GM12878 (cell line): ENCODE results near the gene TM9SF4. TPM values are rescaled to one million over a fixed set of nuclear protein-coding genes. Genes with fewer than 3 reads are reported as not detected.

Experiments
- ATAC-seq: fragments of 200-7000 bp; cut with Tn5 transposase; 3 replicates; pipeline ENCODE4 v1.9.1; 2020; ENCODE audit warnings: mild to moderate bottlenecking, moderate library complexity
- BruUV-seq: library from RNA; stranded (reverse); fragments of 400-500 nt; replicated peaks from 2 replicates; lab custom pipeline; 2021; lab: Mats Ljungman, UMichigan
- CTCF ChIA-PET: fragments of 300-600 bp; sonication (Branson Sonifier 250); formaldehyde crosslinking; extraction: SDS; loops from one replicate; lab custom pipeline; 2021; ENCODE audit warnings: inconsistent platforms; lab: Yijun Ruan, JAX
- POLR2A ChIA-PET: fragments of 350-600 bp; formaldehyde crosslinking; extraction: SDS; loops from one replicate; lab custom pipeline; 2021; ENCODE audit warnings: inconsistent platforms; lab: Charles Lee
- RAD21 ChIA-PET: fragments of 300-600 bp; sonication (Branson Sonifier 250); formaldehyde crosslinking; loops from one replicate; lab custom pipeline; 2023; ENCODE audit warnings: antibody characterized with exemption; ENCODE audit not compliant: unreplicated experiment; lab: Charles Lee
- SMC1A ChIA-PET: fragments of 300-600 bp; sonication (Branson Sonifier 250); formaldehyde crosslinking; loops from one replicate; lab custom pipeline; 2023; ENCODE audit not compliant: unreplicated experiment, uncharacterized antibody; lab: Charles Lee
- DNase-seq: peaks from one replicate; pipeline ENCODE4 v3.0.0-alpha.2; 2011; ENCODE audit warnings: low read depth, low spot score
- FAIRE-seq: peaks from 3 replicates; lab custom pipeline; 2011; peaks lifted over from hg19 to GRCh38; lab: Jason Lieb, UNC
- H2AFZ ChIP-seq: 2 replicates; pipeline ENCODE4 v1.6.0; 2011; ENCODE audit warnings: low read depth, low read length, control low read depth; ENCODE audit not compliant: control insufficient read depth
- H3K27ac ChIP-seq: 2 replicates; pipeline ENCODE4 v1.5.1; 2011; ENCODE audit warnings: control low read depth; ENCODE audit not compliant: control insufficient read depth, insufficient read depth
- H3K27me3 ChIP-seq, 2 experiments: replicated peaks in 1 of 2; 2 replicates each; pipeline versions ENCODE4 v1.6.0 to v1.6.1; 2011; ENCODE audit warnings: low read length in 1 of 2; ENCODE audit not compliant: control insufficient read depth in 2 of 2, insufficient read depth in 2 of 2
- H3K36me3 ChIP-seq, 2 experiments: 2 replicates each; pipeline ENCODE4 v1.5.1; 2011; ENCODE audit warnings: low read length in 1 of 2; ENCODE audit not compliant: control insufficient read depth in 2 of 2, insufficient read depth in 2 of 2
- H3K4me1 ChIP-seq: 2 replicates; pipeline ENCODE4 v1.6.1; 2011; ENCODE audit warnings: mild to moderate bottlenecking, low read length, moderate library complexity, mixed read lengths; ENCODE audit not compliant: control insufficient read depth, insufficient read depth
- H3K4me2 ChIP-seq: 2 replicates; pipeline ENCODE4 v1.6.0; 2011; ENCODE audit warnings: control low read depth; ENCODE audit not compliant: control insufficient read depth, insufficient read depth
- H3K4me3 ChIP-seq: fragments of 200-600 bp; sonication (generic); 2 replicates; pipeline ENCODE4 v1.5.1; 2016
- H3K79me2 ChIP-seq: 2 replicates; pipeline ENCODE4 v1.6.0; 2011; ENCODE audit warnings: low read length; ENCODE audit not compliant: control insufficient read depth, insufficient read depth
- H3K9ac ChIP-seq: 2 replicates; pipeline ENCODE4 v1.8.0; 2011; ENCODE audit warnings: low read length, control low read depth, mixed read lengths; ENCODE audit not compliant: control insufficient read depth, insufficient read depth
- H3K9me3 ChIP-seq: replicated peaks from 3 replicates; pipeline ENCODE4 v1.5.1; 2011; ENCODE audit warnings: mild to moderate bottlenecking, low read length; ENCODE audit not compliant: control insufficient read depth, insufficient read depth
- H4K20me1 ChIP-seq: 2 replicates; pipeline ENCODE4 v1.6.0; 2011; ENCODE audit not compliant: control insufficient read depth, insufficient read depth
- BRCA1 ChIP-seq: IDR thresholded peaks from 2 replicates; pipeline ENCODE4 v1.6.1; 2011; ENCODE audit warnings: low read depth, low read length, improper control_type of control experiment
- CBX5 ChIP-seq: sonication (generic); IDR thresholded peaks from 2 replicates; pipeline ENCODE4 v1.6.1; 2016; ENCODE audit warnings: low read depth, moderate library complexity, mild to moderate bottlenecking, inconsistent platforms
- CREM ChIP-seq: IDR thresholded peaks from 2 replicates; pipeline ENCODE4 v1.6.1; 2014; ENCODE audit warnings: antibody characterized with exemption, low read depth
- E4F1 ChIP-seq: fragments of 450-650 bp; IDR thresholded peaks from 2 replicates; pipeline ENCODE4 v1.6.1; 2018; ENCODE audit warnings: borderline replicate concordance, mild to moderate bottlenecking; ENCODE audit not compliant: partially characterized antibody
- IKZF2 ChIP-seq, 2 experiments: fragments of 450-650 bp; IDR thresholded peaks; 2 replicates each; pipeline ENCODE4 v1.6.1; 2017; ENCODE audit warnings: mild to moderate bottlenecking in 2 of 2, moderate library complexity in 2 of 2
- IRF5 ChIP-seq: fragments of 450-650 bp; IDR thresholded peaks from 2 replicates; pipeline ENCODE4 v1.6.1; 2017; ENCODE audit warnings: borderline replicate concordance
- MAX ChIP-seq: IDR thresholded peaks from 2 replicates; pipeline ENCODE4 v1.6.1; 2012; ENCODE audit warnings: low read depth, low read length, improper control_type of control experiment
- REST ChIP-seq: IDR thresholded peaks from 2 replicates; pipeline ENCODE4 v1.6.1; 2012; ENCODE audit warnings: mild to moderate bottlenecking, low read depth, low read length
- SIN3A ChIP-seq: IDR thresholded peaks from 2 replicates; pipeline ENCODE4 v1.6.1; 2012; ENCODE audit warnings: low read depth, low read length, improper control_type of control experiment
- ZBTB11 ChIP-seq: fragments of 450-650 bp; formaldehyde crosslinking; IDR thresholded peaks from 2 replicates; pipeline ENCODE4 v1.5.0; 2022; ENCODE audit warnings: mild to moderate bottlenecking, missing genetic modification characterization
- ZSCAN29 ChIP-seq: fragments of 450-650 bp; IDR thresholded peaks from 2 replicates; pipeline ENCODE4 v1.6.1; 2017; ENCODE audit warnings: mild to moderate bottlenecking, moderate library complexity
- WGBS: methylation state at CpG from one replicate; pipeline ENCODE4 v1.1.6; 2016; ENCODE audit warnings: low lambda C conversion rate; ENCODE audit not compliant: insufficient replicate concordance, insufficient coverage; ENCODE audit errors: missing lambda C conversion rate; 5-methylcytosine and 5-hydroxymethylcytosine counted together
- in situ Hi-C: fragments of 300-500 bp; cut with MboI; formaldehyde crosslinking; loops from 9 replicates; pipeline ENCODE4 v1.14.3; 2018; ENCODE audit warnings: mixed read lengths
- intact Hi-C: fragments of 100-400 bp; cut with micrococcal nuclease; formaldehyde crosslinking; loops from one replicate; pipeline ENCODE4 v1.14.2; 2022; ENCODE audit not compliant: unreplicated experiment
- polyA plus RNA-seq, 11 experiments: library from polyadenylated mRNA; depleted of rRNA in 4 of 11; unstranded in 6 of 11; stranded (reverse) in 5 of 11; fragments of >200 nt; fragmentation: Nextera tagmentation in 4 of 11; fragmentation: Illumina TruSeq in 1 of 11; extraction: Ambion mirVana in 4 of 11; extraction: Trizol in 1 of 11; gene quantifications; 1 replicate in 1 of 11; 2 replicates in 10 of 11; pipeline versions ENCODE4 v1.2.1 to v1.2.3, GENCODE V29; 2011 to 2016; ENCODE audit warnings: inconsistent platforms in 2 of 11, missing spikeins in 2 of 11, low read depth in 1 of 11
- total RNA-seq, 4 experiments: library from RNA; depleted of rRNA in 3 of 4; stranded (reverse); fragments of >200 nt in 3 of 4; fragmentation: Illumina TruSeq in 1 of 4; extraction: Trizol in 1 of 4; gene quantifications; 2 replicates each; pipeline versions ENCODE4 v1.2.1 to v1.2.3, GENCODE V29; 2013 to 2021

Gene TM9SF4
- total and polyA plus RNA-seq, 10 of the 15 experiments (the other 5 are each of a cell fraction or from before 2014, with no cell fraction given), result 8.5 to 47.8 (median 24.3) TPM

- POLR2A ChIA-PET, result no interaction called here
- SMC1A ChIA-PET, result no interaction called here
- BruUV-seq, result no TSS peak
- DNase-seq (no peak), ATAC-seq (no peak), FAIRE-seq (no peak)
- Histone ChIP-seq H3K4me3 (no peak overlapping the region), H3K4me1 (no peaks in the 10 kb centered on the region), H3K9ac (no peak overlapping the region), H4K20me1 (no peaks in the 10 kb centered on the region), H3K4me2 (no peak overlapping the region), H3K27me3 (no peaks in the 10 kb centered on the region), H3K79me2 (no peaks in the 10 kb centered on the region), H3K9me3 (no peaks in the 10 kb centered on the region), H2AFZ (no peak overlapping the region), H3K27ac (no peak overlapping the region), H3K36me3 (peaks cover 28 to 40% of the 10 kb centered on the region in 2 experiments)
- CTCF ChIA-PET, result no interaction called here
- RAD21 ChIA-PET, result no interaction called here
- intact Hi-C loops, result no loop called here
- in situ Hi-C loops, result no loop called here
- WGBS, result 93% methylated on average over 8 of the region's 8 CpGs
- no peak for TF ChIP-seq ZSCAN29
- TF ChIP-seq REST, result no peak
- TF ChIP-seq SIN3A, result no peak
- no peak for TF ChIP-seq CBX5
- no peak for TF ChIP-seq ZBTB11 (CRISPR knock-in tag)
- no peak for TF ChIP-seq CREM
- no peak for TF ChIP-seq IKZF2 (IDR thresholded peaks at IDR 0.05)
- TF ChIP-seq E4F1, result no peak
- TF ChIP-seq MAX, result no peak
- TF ChIP-seq BRCA1, result no peak
- no peak for TF ChIP-seq IRF5
These were observed 35.6 kb downstream of the TM9SF4 start for GRCh38 chr20:32144898-32145662.
